Choroid plexus epithelial cell (primary cell): ENCODE data around the gene RRAD.

Experiments used
- DNase-seq: peaks from one replicate; pipeline ENCODE4 v3.0.0-alpha.2; 2010; ENCODE audit warnings: low read depth
- H3K4me3 ChIP-seq: 2 replicates; pipeline ENCODE4 v1.5.1; 2011; ENCODE audit warnings: low read depth, mild to moderate bottlenecking, control low read depth, low read length, moderate library complexity
- CTCF ChIP-seq: conservative IDR thresholded peaks from 2 replicates; pipeline ENCODE4 v1.5.1; 2011; ENCODE audit warnings: low read depth, mild to moderate bottlenecking, control low read depth, inconsistent platforms, low read length, moderate library complexity

RRAD gene

GRCh38 chr16:66874079-66874775 is 51.1 kb downstream of the RRAD start:
- peak; percentile 81 for DNase-seq
- no peak overlapping the region for H3K4me3 ChIP-seq
- TF ChIP-seq CTCF, result no peak

DNA sequence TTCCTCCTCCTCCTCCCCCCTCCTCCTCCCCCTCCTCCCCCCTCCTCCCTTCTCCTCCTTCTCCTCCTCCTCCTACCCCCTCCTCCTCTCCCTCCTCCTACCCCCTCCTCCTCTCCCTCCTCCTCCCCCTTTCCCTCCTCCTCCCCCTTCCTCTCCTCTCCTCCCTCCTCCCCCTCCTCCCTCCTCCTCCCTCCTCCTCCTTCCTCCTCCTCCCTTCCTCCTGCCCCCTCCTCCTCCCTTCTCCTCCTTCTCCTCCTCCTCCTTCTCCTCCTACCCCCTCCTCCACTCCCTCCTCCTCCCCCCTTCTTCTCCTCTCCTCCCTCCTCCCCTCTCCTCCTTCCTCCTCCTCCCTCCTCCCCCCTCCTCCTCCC is 51.7 kb downstream of the RRAD start:
- no peak for TF ChIP-seq CTCF
- DNase-seq, result no peak
- H3K4me3 ChIP-seq, result no peak overlapping the region

DNA sequence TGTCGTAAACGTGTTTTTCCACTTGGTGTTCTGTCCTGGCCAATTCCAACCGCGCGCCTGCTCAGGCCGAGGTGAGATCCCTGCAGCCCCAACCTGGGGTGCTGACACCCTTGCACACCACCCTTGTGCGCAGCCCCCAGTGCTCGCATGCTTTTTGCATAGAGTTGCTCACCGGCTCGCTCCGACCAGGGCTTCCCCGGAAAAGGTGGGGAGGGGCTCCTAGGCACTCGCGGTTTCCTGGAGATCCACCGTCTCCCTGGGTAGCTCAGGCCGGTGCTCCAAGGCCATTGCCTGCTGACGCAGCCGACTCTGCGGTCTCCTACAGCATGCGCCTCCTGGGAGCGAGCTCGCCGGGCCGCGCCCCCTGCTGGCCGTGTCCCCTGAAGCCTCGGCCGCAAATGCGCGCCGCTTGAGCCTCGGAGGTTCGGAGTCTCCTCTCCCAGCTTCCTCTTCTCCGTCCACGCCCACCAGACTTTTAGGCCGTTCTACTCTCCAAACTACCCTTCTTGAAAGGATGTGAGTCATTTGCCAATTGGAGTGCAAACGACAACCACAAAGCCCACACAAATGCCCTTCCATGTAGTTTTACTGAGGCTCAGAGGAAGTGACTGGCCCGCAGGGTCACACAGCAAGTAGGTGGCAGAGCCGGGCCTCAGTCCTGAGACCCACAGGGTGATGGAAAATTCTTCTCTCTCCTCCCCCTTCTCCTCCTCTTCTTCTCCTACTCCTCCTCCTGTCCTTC is 52.2 kb downstream of the RRAD start:
- TF ChIP-seq CTCF, result peak; percentile 84
- peak; percentile 99 for DNase-seq
- H3K4me3 ChIP-seq, result peak overlapping the region; percentile 54

- peak; percentile 20 for DNase-seq
- TF ChIP-seq CTCF, result no peak
- H3K4me3 ChIP-seq, result peak overlapping the region; percentile 54
Measured at GRCh38 chr16:66872559-66872942, 52.8 kb downstream of the RRAD start.

DNA sequence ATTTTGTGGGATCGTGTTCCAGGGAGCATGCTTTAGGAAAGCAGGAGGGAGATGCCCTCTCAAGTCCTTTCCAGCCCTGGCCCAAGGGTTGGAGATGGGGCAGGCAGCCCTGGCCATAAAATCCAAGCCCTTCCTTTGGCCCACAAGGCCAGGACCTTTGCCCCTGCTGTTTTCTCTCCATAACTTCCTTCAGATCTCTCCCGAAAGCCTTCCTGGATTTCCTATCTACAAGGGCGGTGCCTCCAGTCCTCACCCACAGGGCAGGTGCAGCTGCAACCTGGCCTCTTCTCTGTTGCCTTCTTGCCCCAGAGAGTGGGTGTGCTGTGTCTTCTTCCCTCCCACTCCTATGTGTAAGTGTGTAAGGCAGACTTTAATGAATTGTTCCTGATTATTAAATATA is 53.5 kb downstream of the RRAD start:
- TF ChIP-seq CTCF, result no peak
- no peak for DNase-seq
- H3K4me3 ChIP-seq, result no peak overlapping the region
